NCI-H524 (cell line): ENCODE results near the gene PRKAR1B.
"Not testable (repeated sequence)": the region's sequence is repeated elsewhere in the genome, so short reads cannot be mapped to it uniquely, and the experiment has no call there.

Experiments used
- DNase-seq, 2 experiments: peaks; one replicate each; lab custom pipeline; 2025; lab: John Stamatoyannopoulos, UW

PRKAR1B gene

DNA sequence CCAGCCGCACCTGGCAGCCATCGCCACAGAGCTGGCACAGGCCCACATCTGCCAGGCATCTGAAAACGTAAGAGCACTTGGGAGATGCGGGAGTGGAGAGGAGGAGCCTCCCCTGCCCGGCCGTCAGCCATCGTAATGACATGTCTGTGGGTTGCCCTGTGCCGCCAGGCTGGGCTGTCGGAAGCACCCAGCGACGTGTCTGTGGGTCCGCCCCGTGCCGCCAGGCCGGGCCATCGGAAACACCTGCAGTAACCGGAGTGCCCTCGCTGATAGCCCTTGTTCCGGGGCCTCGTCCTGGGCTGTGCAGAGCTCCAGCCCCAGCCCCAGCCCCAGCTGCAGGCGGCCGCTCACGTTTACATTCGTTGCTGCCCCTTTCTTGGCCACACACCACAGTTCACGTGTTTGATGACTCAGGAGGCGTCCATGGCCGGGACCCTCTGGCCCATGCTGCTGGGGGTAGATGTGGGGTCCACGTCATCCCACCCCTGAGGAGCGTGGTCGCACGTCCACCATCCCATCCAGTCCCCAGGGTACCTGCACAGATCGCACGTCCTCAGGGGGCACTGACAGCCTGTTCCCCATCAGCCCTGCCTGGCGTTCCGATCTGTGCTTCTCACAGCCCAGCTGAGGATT lies 30.0 kb upstream of the PRKAR1B start:
- no peak for DNase-seq

GRCh38 chr7:756231-756927 lies 29.3 kb upstream of the PRKAR1B start:
- no peak for DNase-seq

- DNase-seq = no peak
Observed at GRCh38 chr7:755413-755805, 28.3 kb upstream of the PRKAR1B start.

DNA sequence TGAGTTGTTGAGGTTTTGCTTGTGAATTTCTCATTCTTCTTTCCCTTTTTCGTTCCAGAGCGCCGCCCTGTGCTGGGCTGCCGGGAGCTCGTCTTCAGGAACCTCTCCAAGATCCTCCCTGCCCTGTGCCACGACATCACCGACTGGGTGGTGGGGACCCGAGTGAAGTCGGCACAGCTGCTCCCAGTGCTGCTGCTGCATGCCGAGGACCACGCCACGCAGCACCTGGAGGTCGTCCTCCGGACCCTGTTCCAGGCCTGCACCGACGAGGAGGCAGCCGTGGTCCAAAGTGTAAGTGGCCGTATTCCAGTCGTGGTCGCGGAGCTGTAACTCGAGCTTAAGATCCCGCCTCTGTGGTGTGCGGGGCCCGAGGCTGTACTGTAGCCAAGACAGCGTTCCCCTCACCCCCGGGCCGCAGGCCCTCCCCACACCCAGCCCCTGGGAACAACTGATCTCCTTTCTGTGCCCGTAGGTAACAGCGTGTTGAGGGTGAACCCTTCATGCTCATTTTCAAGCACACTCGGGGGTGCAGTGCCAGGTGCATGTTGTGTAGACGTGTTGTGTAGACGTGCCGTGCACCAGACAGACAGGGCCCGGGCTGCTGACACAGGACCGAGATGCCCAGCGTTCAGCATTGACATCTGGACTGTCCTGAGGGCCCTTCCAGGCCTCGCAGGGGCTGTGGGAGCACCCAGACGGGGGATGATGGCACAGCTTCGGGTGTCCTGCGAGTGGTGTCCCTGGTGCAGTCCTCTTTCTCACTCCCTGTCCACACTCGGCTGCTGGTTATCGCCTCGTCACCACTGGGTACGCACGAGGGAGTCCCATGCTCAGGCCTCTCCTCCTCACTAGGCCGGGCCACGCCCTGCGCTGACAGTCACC lies 27.7 kb upstream of the PRKAR1B start:
- no peak for DNase-seq

DNA sequence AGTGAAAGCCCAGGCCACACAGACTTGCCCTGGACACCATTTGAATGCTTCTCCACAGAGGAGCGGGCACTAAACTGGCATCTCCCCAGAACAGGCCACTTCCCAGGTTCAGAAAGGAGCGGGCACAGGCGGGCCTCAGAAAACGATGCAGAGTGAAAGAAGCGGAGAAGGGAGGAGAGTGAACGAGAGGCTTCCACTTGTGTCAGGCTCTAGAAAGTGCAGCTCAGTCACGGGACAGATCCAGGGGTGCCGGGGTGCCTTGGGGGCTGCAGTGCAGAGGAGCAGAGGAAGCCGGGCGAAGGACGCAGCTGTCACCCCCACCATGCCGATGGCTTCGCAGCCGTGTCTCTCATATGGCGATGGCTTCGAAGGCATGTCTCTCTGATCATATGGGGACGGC lies 26.1 kb upstream of the PRKAR1B start:
- DNase-seq = no peak

DNA sequence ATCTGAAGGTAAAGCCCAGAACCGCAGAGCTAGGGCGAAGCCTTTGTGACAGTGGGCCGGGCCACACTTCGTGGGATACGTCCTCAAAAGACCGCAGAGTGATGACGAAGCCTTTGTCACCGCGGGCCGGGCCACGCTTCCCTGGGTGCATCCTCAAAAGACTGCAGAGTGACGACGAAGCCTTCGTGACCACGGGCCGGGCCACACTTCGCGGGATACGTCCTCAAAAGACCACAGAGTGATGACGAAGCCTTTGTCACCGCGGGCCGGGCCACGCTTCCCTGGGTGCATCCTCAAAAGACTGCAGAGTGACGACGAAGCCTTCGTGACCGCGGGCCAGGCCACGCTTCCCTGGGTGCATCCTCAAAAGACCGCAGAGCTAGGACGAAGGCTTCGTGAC lies 25.2 kb upstream of the PRKAR1B start:
- DNase-seq = not testable (repeated sequence)

DNA sequence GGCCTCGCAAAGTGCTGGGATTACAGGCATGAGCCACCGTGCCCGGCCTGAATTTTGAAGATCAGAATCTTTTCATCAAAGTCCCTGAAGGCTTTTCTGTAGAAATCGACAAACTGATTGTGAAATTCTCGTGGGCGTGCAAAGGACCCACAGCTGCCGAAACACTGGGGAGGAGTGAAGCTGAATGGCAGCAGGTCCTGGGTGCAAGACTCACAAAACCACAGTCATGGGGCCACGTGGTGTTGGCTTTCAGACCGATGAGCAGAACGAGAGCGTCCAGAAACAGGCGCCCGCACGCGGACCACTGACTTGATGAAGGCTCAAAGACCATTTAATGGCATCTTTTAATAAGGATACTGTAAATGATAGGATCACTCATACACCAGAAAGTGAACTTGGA lies 24.7 kb upstream of the PRKAR1B start:
- no peak for DNase-seq

DNA sequence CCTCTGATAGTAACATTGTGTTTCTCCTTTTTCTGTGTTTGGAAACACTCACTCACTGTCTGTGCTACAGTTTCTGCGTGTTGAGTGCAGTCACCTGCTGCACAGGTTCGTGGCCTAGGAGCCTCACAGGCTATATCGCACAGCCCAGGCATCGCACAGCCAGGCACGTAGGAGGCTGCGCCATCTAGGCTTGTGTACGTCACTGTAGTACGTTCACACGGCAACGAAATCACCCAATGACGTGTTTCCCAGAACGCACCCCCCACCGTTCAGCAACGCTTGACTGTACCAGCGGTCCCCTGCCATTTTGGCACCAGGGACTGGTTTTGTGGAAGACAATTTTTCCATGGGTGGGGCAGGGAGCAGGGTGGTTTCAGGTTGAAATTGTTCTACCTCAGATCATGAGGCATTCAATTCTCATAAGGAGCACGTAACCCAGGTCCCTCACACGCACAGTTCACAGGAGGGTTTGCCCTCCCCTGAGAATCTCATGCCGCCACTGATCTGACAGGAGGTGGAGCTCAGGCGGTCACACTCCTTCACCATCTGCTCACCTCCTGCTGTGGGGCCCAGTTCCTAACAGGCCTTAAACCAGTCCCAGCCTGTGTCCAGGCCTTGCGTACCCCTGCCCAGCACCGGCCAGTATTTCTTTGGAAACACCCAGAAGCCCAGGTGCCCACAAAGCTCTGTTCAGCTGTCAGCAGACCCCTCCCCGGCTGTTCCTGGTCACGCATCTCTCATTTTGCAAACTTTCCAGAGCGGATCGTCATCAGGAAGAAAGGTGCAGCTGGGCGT lies 23.2 kb upstream of the PRKAR1B start:
- DNase-seq = peak; percentile 69 to 84

GRCh38 chr7:749140-749551 lies 22.1 kb upstream of the PRKAR1B start:
- peak; percentile 77 to 90 for DNase-seq

DNA sequence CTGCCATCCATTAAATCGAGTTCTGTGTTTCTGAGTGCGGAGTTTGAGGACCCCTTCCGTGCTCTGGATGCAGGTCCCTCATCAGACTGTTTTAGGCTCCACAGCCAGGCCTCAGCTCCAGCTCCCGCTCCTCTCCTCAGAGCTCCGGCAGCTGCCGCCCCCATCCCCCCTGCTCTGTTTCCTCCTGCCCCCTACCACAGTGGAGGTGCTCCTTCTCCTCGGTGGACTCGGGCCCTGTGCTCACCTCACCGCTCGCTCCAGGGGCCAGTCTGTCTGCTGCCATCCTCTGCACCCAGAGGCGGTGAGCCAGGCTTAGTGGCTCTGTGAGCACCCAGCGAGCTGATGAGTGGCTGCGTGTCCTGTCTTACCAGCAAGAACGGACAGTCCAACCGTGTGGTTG lies 21.4 kb upstream of the PRKAR1B start:
- DNase-seq = peak in 1 of 2 experiments; percentile 13

GRCh38 chr7:747186-747585 lies 20.1 kb upstream of the PRKAR1B start:
- no peak for DNase-seq

GRCh38 chr7:746155-747061 lies 19.3 kb upstream of the PRKAR1B start:
- DNase-seq = no peak

DNA sequence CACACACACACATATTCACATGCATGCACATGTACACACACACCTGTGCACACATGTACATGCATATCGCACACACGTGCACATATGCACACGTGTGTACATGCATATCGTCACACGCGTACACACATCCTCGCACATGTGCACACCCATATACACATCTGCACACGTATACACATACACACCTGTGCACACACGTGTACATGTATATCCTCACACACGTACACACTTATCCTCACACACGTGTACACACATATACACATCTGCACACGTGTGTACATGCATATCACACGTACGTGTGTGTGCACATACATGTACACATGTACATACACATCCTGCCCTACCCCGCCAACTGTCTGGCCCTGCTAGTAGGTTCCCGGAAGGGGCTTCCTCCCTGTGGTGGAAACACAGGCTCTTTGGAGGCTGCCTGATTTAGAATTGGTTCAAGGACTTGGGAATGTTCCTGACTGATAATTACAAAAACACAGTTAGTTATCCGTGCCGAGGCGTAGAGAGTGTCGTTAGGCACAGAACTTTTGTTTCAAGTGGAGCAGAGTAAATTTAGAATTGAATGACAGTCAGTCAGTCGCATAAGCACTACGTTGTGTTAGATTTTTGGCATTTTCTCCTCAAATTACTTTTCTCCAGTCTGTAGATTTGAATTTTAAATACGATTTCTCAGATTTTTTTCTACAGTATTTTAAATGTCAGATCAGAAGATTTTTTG lies 18.5 kb upstream of the PRKAR1B start:
- no peak for DNase-seq

GRCh38 chr7:744854-745430 lies 17.9 kb upstream of the PRKAR1B start:
- no peak for DNase-seq

DNA sequence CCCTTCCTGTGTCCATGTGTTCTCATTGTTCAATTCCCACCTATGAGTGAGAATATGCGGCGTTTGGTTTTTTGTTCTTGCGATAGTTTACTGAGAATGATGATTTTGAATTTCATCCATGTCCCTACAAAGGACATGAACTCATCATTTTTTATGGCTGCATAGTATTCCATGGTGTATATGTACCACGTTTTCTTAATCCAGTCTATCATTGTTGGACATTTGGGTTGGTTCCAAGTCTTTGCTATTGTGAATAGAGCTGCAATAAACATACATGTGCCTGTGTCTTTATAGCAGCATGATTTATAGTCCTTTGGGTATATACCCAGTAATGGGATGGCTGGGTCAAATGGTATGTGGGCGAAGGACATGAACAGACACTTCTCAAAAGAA lies 17.0 kb upstream of the PRKAR1B start:
- DNase-seq = not testable (repeated sequence)

DNA sequence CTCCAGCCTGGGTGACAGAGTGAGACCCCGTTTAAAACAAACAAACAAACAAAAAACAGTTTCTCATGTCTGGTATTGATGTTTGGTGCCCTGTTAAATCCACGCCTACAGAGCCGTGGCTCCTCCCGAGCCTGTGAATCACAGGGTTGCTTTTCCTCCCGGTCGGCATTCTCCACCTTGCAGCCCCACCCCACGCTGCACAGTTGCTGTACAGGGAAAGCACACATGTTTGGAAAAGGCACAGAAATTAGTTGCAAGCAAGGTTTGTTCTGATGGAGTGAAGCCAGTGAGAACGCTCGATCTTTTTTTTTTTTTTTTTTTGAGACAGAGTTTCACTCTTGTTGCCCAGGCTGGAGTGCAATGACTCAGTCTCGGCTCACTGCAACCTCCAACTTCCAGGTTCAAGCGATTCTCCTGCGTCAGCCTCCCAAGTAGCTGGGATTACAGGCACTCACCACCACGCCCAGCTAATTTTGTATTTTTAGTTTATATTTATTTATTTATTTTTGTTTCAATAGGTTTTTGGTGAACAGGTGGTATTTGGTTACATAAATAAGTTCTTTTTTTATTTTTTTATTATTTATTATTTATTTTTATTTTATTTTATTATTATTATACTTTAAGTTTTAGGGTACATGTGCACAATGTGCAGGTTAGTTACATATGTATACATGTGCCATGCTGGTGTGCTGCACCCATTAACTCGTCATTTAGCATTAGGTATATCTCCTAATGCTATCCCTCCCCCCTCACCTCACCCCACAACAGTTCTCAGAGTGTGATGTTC lies 16.5 kb upstream of the PRKAR1B start:
- not testable (repeated sequence) for DNase-seq

DNA sequence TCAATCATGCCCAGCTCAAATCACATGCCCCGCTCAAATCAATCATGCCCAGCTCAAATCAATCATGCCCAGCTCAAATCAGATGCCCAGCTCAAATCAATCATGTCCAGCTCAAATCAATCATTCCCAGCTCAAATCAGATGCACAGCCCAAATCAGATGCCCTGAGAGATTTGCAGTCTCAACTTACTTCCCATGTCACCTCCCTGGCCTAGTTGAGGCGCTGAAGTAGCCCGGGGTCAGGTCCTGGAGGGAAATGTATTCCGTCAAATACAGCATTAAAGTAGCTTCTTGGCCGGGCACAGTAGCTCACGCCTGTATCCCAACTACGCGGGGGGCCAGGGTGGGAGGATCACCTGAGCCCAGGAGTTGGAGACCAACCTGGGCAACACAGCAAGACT lies 15.7 kb upstream of the PRKAR1B start:
- no peak for DNase-seq

DNA sequence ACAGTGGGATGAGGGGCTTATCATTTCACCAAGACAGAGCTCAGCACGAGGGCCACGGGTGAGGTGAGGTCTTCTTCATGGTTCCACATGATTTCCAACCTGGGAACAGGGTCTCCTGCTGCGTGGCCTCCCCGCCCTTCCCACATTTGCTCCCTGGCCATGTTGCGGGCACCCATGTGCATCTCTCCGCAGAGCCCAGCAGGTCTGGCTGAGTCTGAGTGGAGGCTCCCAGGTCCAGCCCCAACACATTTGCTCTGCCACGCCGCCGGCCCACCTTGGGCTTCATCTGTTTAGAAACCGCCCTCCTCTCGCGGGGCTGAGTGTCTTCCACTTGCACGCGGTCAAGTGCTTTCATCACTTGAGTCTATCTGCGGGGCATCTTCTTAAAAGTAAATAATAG lies 14.8 kb upstream of the PRKAR1B start:
- DNase-seq = no peak

GRCh38 chr7:741191-741671 lies 14.2 kb upstream of the PRKAR1B start:
- no peak for DNase-seq
